ENCODE data around the gene PTPN20.
"Not testable (repeated sequence)": the region's sequence is repeated elsewhere in the genome, so short reads cannot be mapped to it uniquely, and the experiment has no call there.

Gene PTPN20

GRCh38 chr10:46967013-46967412, 55.8 kb downstream of the PTPN20 start:
- H3K9me3 ChIP-seq (ENCODE audit: control insufficient read depth in 1 of 2, low read length in 2 of 2); H3K4me3 ChIP-seq (ENCODE audit: low read depth in 1 of 2, low read length in 2 of 2); H3K27ac ChIP-seq (ENCODE audit: low read length); H3K36me3 ChIP-seq (ENCODE audit: control insufficient read depth in 1 of 2, insufficient read depth in 2 of 2, low read length in 2 of 2); H3K27me3 ChIP-seq (ENCODE audit: low read depth, low read length); H3K4me1 ChIP-seq (ENCODE audit: control insufficient read depth in 1 of 2, insufficient read depth in 2 of 2, low read length in 2 of 2): not testable (repeated sequence)

- not testable (repeated sequence) for H3K27ac ChIP-seq (ENCODE audit: low read length); H3K9me3 ChIP-seq (ENCODE audit: control insufficient read depth in 1 of 2, low read length in 2 of 2); H3K4me3 ChIP-seq (ENCODE audit: low read depth in 1 of 2, low read length in 2 of 2); H3K4me1 ChIP-seq (ENCODE audit: control insufficient read depth in 1 of 2, insufficient read depth in 2 of 2, low read length in 2 of 2); H3K36me3 ChIP-seq (ENCODE audit: control insufficient read depth in 1 of 2, insufficient read depth in 2 of 2, low read length in 2 of 2); H3K27me3 ChIP-seq (ENCODE audit: low read depth, low read length)
Measured at GRCh38 chr10:46980223-46980622, 69.0 kb downstream of the PTPN20 start.

GRCh38 chr10:46987233-46987924, 76.2 kb downstream of the PTPN20 start:
- H3K27me3 ChIP-seq (ENCODE audit: low read depth, low read length); H3K27ac ChIP-seq (ENCODE audit: low read length); H3K9me3 ChIP-seq (ENCODE audit: control insufficient read depth in 1 of 2, low read length in 2 of 2): not testable (repeated sequence)

GRCh38 chr10:46992803-46993561, 81.8 kb downstream of the PTPN20 start:
- Histone ChIP-seq H3K36me3 (ENCODE audit: control insufficient read depth in 1 of 2, insufficient read depth in 2 of 2, low read length in 2 of 2) (no peaks in the 10 kb centered on the region), H3K4me1 (ENCODE audit: control insufficient read depth in 1 of 2, insufficient read depth in 2 of 2, low read length in 2 of 2) (no peaks in the 10 kb centered on the region), H3K4me3 (ENCODE audit: low read depth in 1 of 2, low read length in 2 of 2) (no peak overlapping the region), H3K27ac (ENCODE audit: low read length) (no peak overlapping the region), H3K9me3 (ENCODE audit: control insufficient read depth in 1 of 2, low read length in 2 of 2) (peaks cover 0 to 2% of the 10 kb centered on the region in 2 donors), H3K27me3 (ENCODE audit: low read depth, low read length) (no peaks in the 10 kb centered on the region)

More at GRCh38 chr10:46987233-46987924, 76.2 kb downstream of the PTPN20 start:
- not testable (repeated sequence) for H3K36me3 ChIP-seq (ENCODE audit: control insufficient read depth in 1 of 2, insufficient read depth in 2 of 2, low read length in 2 of 2); H3K4me1 ChIP-seq (ENCODE audit: control insufficient read depth in 1 of 2, insufficient read depth in 2 of 2, low read length in 2 of 2); H3K4me3 ChIP-seq (ENCODE audit: low read depth in 1 of 2, low read length in 2 of 2)

GRCh38 chr10:46995234-46995633, 84.0 kb downstream of the PTPN20 start:
- no peaks in the 10 kb centered on the region for H3K36me3 ChIP-seq (ENCODE audit: control insufficient read depth in 1 of 2, insufficient read depth in 2 of 2, low read length in 2 of 2)
- H3K27ac ChIP-seq (ENCODE audit: low read length) = no peak overlapping the region
- H3K4me1 ChIP-seq (ENCODE audit: control insufficient read depth in 1 of 2, insufficient read depth in 2 of 2, low read length in 2 of 2) = no peaks in the 10 kb centered on the region
- H3K9me3 ChIP-seq (ENCODE audit: control insufficient read depth in 1 of 2, low read length in 2 of 2) = peaks cover 0 to 2% of the 10 kb centered on the region in 2 donors
- H3K4me3 ChIP-seq (ENCODE audit: low read depth in 1 of 2, low read length in 2 of 2) = no peak overlapping the region
- H3K27me3 ChIP-seq (ENCODE audit: low read depth, low read length) = no peaks in the 10 kb centered on the region

- no peak overlapping the region for H3K4me3 ChIP-seq (ENCODE audit: low read depth in 1 of 2, low read length in 2 of 2)
- no peak overlapping the region for H3K27ac ChIP-seq (ENCODE audit: low read length)
- no peaks in the 10 kb centered on the region for H3K27me3 ChIP-seq (ENCODE audit: low read depth, low read length)
- no peaks in the 10 kb centered on the region for H3K4me1 ChIP-seq (ENCODE audit: control insufficient read depth in 1 of 2, insufficient read depth in 2 of 2, low read length in 2 of 2)
- peaks cover 0 to 2% of the 10 kb centered on the region in 2 donors for H3K9me3 ChIP-seq (ENCODE audit: control insufficient read depth in 1 of 2, low read length in 2 of 2)
- H3K36me3 ChIP-seq (ENCODE audit: control insufficient read depth in 1 of 2, insufficient read depth in 2 of 2, low read length in 2 of 2) = no peaks in the 10 kb centered on the region
Measured at GRCh38 chr10:46998192-46998591, 87.0 kb downstream of the PTPN20 start.

- no peak overlapping the region for H3K27ac ChIP-seq (ENCODE audit: low read length)
- H3K9me3 ChIP-seq (ENCODE audit: control insufficient read depth in 1 of 2, low read length in 2 of 2) = peaks cover 0 to 2% of the 10 kb centered on the region in 2 donors
Measured at GRCh38 chr10:46998595-46998994, 87.4 kb downstream of the PTPN20 start.

GRCh38 chr10:46999217-46999616, 88.0 kb downstream of the PTPN20 start:
- no peak overlapping the region for H3K27ac ChIP-seq (ENCODE audit: low read length)
- H3K4me1 ChIP-seq (ENCODE audit: control insufficient read depth in 1 of 2, insufficient read depth in 2 of 2, low read length in 2 of 2) = no peaks in the 10 kb centered on the region

More at GRCh38 chr10:46998595-46998994, 87.4 kb downstream of the PTPN20 start:
- H3K27me3 ChIP-seq (ENCODE audit: low read depth, low read length) = no peaks in the 10 kb centered on the region
- H3K36me3 ChIP-seq (ENCODE audit: control insufficient read depth in 1 of 2, insufficient read depth in 2 of 2, low read length in 2 of 2) = no peaks in the 10 kb centered on the region
- no peak overlapping the region for H3K4me3 ChIP-seq (ENCODE audit: low read depth in 1 of 2, low read length in 2 of 2)
- no peaks in the 10 kb centered on the region for H3K4me1 ChIP-seq (ENCODE audit: control insufficient read depth in 1 of 2, insufficient read depth in 2 of 2, low read length in 2 of 2)

GRCh38 chr10:47008769-47009168, 97.5 kb downstream of the PTPN20 start:
- H3K9me3 ChIP-seq (ENCODE audit: control insufficient read depth in 1 of 2, low read length in 2 of 2) = no peaks in the 10 kb centered on the region
- H3K27me3 ChIP-seq (ENCODE audit: low read depth, low read length) = no peaks in the 10 kb centered on the region
- no peaks in the 10 kb centered on the region for H3K4me1 ChIP-seq (ENCODE audit: control insufficient read depth in 1 of 2, insufficient read depth in 2 of 2, low read length in 2 of 2)
- H3K36me3 ChIP-seq (ENCODE audit: control insufficient read depth in 1 of 2, insufficient read depth in 2 of 2, low read length in 2 of 2) = no peaks in the 10 kb centered on the region
- H3K27ac ChIP-seq (ENCODE audit: low read length) = no peak overlapping the region
- no peak overlapping the region for H3K4me3 ChIP-seq (ENCODE audit: low read depth in 1 of 2, low read length in 2 of 2)

More at GRCh38 chr10:46999217-46999616, 88.0 kb downstream of the PTPN20 start:
- Histone ChIP-seq H3K4me3 (ENCODE audit: low read depth in 1 of 2, low read length in 2 of 2) (no peak overlapping the region), H3K9me3 (ENCODE audit: control insufficient read depth in 1 of 2, low read length in 2 of 2) (no peaks in the 10 kb centered on the region), H3K27me3 (ENCODE audit: low read depth, low read length) (no peaks in the 10 kb centered on the region), H3K36me3 (ENCODE audit: control insufficient read depth in 1 of 2, insufficient read depth in 2 of 2, low read length in 2 of 2) (no peaks in the 10 kb centered on the region)

GRCh38 chr10:47009215-47009838, 98.1 kb downstream of the PTPN20 start:
- H3K27ac ChIP-seq (ENCODE audit: low read length) = no peak overlapping the region

GRCh38 chr10:47010036-47010435, 98.8 kb downstream of the PTPN20 start:
- Histone ChIP-seq H3K4me1 (ENCODE audit: control insufficient read depth in 1 of 2, insufficient read depth in 2 of 2, low read length in 2 of 2) (no peaks in the 10 kb centered on the region), H3K27me3 (ENCODE audit: low read depth, low read length) (no peaks in the 10 kb centered on the region), H3K36me3 (ENCODE audit: control insufficient read depth in 1 of 2, insufficient read depth in 2 of 2, low read length in 2 of 2) (no peaks in the 10 kb centered on the region), H3K4me3 (ENCODE audit: low read depth in 1 of 2, low read length in 2 of 2) (no peak overlapping the region), H3K9me3 (ENCODE audit: control insufficient read depth in 1 of 2, low read length in 2 of 2) (no peaks in the 10 kb centered on the region), H3K27ac (ENCODE audit: low read length) (no peak overlapping the region)

More at GRCh38 chr10:47009215-47009838, 98.1 kb downstream of the PTPN20 start:
- H3K9me3 ChIP-seq (ENCODE audit: control insufficient read depth in 1 of 2, low read length in 2 of 2) = no peaks in the 10 kb centered on the region
- no peaks in the 10 kb centered on the region for H3K4me1 ChIP-seq (ENCODE audit: control insufficient read depth in 1 of 2, insufficient read depth in 2 of 2, low read length in 2 of 2)
- H3K27me3 ChIP-seq (ENCODE audit: low read depth, low read length) = no peaks in the 10 kb centered on the region
- H3K36me3 ChIP-seq (ENCODE audit: control insufficient read depth in 1 of 2, insufficient read depth in 2 of 2, low read length in 2 of 2) = no peaks in the 10 kb centered on the region
- H3K4me3 ChIP-seq (ENCODE audit: low read depth in 1 of 2, low read length in 2 of 2) = no peak overlapping the region

All from muscle layer of duodenum (tissue), 2 donors.